GM10266 (cell line): ENCODE results near the gene RAB24.
"Not testable (repeated sequence)": the region's sequence is repeated elsewhere in the genome, so short reads cannot be mapped to it uniquely, and the experiment has no call there.

Experiments
- DNase-seq: peaks from one replicate; pipeline ENCODE4 v3.0.0; 2012; ENCODE audit errors: extremely low spot score
- TF ChIP-seq, protein P1 (sequence below): IDR thresholded peaks from 2 replicates; pipeline ENCODE4 v1.5.1; 2012; ENCODE audit warnings: mild to moderate bottlenecking, low read depth; ENCODE audit not compliant: control insufficient read depth, insufficient read depth; ENCODE audit errors: missing control alignments

RAB24 gene

DNA sequence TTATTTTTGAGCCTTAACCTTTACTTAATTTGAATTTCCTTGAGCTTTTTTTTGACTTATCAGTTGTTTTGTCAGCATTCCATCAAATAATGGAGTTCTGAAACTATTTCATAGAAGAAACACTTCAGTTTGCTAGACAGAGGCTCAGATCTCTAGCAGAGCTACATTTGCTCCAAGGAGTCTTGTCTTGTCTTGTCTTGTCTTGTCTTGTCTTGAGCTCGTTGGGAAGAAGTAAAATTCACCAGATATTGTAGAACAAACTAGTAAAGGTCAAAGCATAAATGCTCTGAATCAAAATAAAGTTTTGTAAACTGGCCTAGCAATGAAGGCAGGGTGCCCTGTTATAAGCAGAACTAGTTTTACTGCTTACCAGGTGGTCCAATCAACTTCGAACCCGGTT is 33.5 kb downstream of the RAB24 start:
- TF ChIP-seq, protein P1, sequence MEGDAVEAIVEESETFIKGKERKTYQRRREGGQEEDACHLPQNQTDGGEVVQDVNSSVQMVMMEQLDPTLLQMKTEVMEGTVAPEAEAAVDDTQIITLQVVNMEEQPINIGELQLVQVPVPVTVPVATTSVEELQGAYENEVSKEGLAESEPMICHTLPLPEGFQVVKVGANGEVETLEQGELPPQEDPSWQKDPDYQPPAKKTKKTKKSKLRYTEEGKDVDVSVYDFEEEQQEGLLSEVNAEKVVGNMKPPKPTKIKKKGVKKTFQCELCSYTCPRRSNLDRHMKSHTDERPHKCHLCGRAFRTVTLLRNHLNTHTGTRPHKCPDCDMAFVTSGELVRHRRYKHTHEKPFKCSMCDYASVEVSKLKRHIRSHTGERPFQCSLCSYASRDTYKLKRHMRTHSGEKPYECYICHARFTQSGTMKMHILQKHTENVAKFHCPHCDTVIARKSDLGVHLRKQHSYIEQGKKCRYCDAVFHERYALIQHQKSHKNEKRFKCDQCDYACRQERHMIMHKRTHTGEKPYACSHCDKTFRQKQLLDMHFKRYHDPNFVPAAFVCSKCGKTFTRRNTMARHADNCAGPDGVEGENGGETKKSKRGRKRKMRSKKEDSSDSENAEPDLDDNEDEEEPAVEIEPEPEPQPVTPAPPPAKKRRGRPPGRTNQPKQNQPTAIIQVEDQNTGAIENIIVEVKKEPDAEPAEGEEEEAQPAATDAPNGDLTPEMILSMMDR: no peak
- no peak for DNase-seq

DNA sequence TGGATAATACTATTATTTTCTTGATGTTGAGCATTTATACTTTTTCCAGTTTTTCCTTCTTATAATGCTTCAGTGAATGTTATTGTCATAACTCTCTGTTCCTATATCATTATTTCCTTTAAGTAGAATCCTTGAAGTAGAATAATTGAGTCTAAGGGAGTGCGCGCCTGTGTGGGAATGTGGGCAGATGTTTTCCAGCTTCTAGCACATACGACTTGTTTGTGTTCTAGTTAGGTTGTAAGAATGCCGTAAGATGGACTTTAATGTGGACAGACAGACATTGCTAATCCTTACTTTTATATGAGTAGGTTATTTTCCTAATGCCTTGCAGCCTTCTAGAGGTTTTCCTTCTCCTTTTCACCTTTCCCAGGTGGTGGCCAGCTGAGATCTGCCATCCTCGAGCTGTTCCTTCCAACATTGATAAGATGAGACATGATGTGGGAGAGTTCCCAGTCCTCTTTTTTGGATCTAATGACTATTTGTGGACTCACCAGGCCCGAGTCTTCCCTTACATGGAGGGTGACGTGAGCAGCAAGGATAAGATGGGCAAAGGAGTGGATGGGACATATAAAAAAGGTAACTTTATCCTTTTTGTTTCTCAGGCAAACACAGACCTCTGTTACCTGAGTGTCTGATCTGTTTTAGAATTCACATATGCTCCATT is 34.2 kb downstream of the RAB24 start:
- DNase-seq: no peak
- TF ChIP-seq, protein P1: no peak

DNA sequence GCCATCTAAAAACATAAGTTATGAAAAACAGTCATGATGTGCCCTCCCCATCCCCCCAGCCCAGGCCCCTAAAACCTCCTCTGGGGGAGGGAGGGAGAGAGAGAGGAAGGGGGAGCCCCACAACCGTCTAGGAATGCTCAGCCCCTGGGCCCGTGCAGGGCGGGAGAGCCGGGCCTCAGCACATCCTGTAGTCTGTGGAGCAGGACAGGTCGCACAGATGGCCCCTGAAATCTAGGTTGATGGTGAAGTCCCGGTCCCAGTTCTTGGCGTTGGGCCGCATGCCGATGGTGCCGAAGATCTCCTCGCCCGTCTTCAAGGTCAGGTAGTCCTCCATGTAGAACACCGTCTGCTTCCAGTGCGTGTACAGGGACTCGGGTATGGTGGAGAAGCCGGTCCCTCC is 38.1 kb downstream of the RAB24 start:
- DNase-seq: no peak
- TF ChIP-seq, protein P1: no peak

DNA sequence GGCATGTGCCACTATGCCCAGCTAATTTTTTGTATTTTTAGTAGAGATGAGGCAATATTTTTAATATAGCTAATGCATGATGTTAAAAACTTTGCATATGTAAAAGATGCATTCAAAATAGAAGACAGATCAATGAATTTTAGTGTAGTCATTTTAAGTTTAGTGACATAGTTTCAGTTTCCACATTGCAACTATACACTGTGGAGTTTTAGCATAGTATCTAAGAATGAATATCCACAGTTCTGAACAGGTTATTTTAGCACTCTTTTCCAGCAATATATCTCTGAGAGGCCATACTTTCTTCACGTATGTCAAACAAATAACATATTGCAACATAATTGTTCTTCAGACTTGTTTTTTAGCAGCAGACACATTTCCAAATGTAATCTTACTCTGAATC is 39.3 kb downstream of the RAB24 start:
- TF ChIP-seq, protein P1: no peak
- DNase-seq: no peak

DNA sequence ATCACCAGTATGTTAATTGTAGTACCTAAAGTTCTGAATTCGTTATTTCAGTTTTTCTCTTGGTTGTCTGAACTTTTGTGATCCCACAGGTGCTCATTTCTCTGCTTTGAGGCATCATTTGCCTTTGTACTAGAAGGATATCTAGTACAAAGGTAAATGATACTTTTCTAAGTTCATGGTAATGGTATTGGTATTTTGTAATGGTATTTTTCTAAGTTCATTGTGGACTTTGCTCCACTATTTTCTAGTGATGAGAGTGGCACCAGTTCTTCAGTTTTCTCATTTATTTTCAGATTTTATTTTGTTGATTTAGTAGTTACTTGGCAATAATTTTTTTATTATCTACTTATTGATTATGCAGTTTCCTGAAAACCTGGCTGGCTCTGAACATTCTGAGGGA is 42.0 kb downstream of the RAB24 start:
- TF ChIP-seq, protein P1: no peak
- DNase-seq: no peak

DNA sequence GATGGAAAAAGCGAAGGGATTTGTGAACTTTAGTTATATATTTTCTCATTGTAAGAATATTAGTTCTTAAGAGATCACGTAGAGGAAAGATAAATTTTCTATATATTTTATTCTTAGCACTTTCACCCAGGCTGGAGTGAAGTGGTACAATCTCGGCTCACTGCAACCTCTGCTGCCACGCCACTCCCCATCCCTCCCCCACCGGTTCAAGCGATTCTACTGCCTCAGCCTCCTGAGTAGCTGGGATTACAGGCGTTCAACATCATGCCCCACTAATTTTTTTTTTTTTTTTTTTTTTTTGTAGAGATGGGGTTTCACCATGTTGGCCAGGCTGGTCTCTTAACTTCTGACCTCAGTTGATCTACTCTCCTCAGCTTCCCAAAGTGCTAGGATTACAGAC is 42.6 kb downstream of the RAB24 start:
- TF ChIP-seq, protein P1: no peak

DNA sequence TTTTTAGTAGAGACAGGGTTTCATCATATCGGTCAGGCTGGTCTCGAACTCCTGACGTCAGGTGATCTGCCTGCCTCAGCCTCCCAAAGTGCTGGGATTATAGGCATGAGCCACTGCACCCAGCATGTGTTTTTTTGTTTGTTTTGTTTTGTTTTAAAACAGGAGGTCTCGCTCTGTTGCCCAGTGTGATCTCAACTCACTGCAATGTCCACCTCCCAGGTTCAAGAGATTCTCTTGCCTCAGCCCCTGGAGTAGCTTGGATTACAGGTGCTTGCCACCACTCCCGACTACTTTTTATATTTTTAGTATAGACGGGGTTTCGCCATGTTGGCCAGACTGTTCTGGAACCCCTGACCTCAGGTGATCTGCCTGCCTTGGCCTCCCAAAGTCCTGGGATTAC is 44.8 kb downstream of the RAB24 start:
- DNase-seq: not testable (repeated sequence)

More for the DNA sequence above, 42.6 kb downstream of the RAB24 start:
- no peak for DNase-seq

DNA sequence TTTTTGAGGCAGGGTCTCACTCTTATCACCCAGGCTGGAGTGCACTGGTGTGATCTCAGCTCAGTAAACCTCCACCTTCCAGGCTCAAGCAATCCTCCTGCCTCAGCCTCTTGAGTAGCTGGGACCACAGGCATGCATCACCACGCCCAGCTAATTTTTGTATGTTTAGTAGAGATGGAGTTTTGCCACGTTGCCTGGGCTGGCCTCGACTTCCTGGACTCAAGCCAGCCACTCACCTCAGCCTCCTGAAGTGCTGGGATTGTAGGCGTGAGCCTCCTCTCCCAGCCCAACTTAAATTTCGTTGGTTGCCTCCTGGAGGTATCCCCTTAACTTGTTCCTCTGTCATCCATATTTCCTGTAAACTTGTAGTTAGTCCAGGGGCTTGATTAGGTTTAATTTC is 47.2 kb downstream of the RAB24 start:
- TF ChIP-seq, protein P1: no peak

More for the DNA sequence above, 47.2 kb downstream of the RAB24 start:
- no peak for DNase-seq
